Liver (tissue), 3 donors: ENCODE data around the gene HIP1R.

ENCODE experiments used
- GABPA ChIP-seq, 2 donors: IDR thresholded peaks in 1 of 2; conservative IDR thresholded peaks in 1 of 2; 2 replicates each; pipeline ENCODE4 v1.6.1; 2016; ENCODE audit warnings: antibody characterized with exemption in 2 of 2, mild to moderate bottlenecking in 1 of 2, moderate library complexity in 1 of 2
- TAF1 ChIP-seq: conservative IDR thresholded peaks from 2 replicates; pipeline ENCODE4 v1.6.1; 2016; ENCODE audit warnings: antibody characterized with exemption, mild to moderate bottlenecking
- TF ChIP-seq, protein P1 (sequence below): fragments of 150-350 bp; IDR thresholded peaks from 2 replicates; pipeline ENCODE4 v1.5.1; 2017; ENCODE audit warnings: improper control_type of control experiment, low read depth, low read length; ENCODE audit not compliant: missing input control
- donor health status: healthy.
- donor health status: healthy.

DNA sequence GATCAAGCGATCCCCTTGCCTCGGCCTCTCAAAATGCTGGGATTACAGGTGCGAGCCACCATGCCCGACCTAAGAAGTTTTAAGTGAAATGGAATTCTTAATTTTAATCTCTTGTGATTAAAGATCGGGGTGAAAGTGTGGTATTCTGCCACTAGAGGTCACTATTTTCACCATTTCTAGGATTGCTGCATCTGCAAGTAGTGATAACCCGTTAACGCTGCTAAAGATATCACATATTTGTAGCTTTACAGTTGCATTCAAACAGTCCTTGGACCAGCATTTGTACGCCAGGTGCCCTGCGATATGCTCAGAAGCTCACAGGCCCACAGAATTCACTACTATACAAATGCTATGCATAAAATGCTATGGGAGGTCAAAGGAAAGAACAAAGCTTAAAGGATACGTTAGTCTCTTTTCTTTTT is 41.6 kb upstream of the HIP1R start:
- TF ChIP-seq GABPA (IDR thresholded peaks at IDR 0.05 in 1 of 2, conservative IDR thresholded peaks at IDR 0.05 in 1 of 2) (no peak), TAF1 (no peak)
- TF ChIP-seq, protein P1, sequence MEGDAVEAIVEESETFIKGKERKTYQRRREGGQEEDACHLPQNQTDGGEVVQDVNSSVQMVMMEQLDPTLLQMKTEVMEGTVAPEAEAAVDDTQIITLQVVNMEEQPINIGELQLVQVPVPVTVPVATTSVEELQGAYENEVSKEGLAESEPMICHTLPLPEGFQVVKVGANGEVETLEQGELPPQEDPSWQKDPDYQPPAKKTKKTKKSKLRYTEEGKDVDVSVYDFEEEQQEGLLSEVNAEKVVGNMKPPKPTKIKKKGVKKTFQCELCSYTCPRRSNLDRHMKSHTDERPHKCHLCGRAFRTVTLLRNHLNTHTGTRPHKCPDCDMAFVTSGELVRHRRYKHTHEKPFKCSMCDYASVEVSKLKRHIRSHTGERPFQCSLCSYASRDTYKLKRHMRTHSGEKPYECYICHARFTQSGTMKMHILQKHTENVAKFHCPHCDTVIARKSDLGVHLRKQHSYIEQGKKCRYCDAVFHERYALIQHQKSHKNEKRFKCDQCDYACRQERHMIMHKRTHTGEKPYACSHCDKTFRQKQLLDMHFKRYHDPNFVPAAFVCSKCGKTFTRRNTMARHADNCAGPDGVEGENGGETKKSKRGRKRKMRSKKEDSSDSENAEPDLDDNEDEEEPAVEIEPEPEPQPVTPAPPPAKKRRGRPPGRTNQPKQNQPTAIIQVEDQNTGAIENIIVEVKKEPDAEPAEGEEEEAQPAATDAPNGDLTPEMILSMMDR: peak; percentile 80
